H1 (cell line): ENCODE results near the gene RPS13. TPM values are rescaled to one million over a fixed set of nuclear protein-coding genes. Genes with fewer than 3 reads are reported as not detected.

Experiments used
- CHD2 ChIP-seq: IDR thresholded peaks from 2 replicates; pipeline ENCODE4 v1.6.1; 2012; ENCODE audit warnings: low read length, improper control_type of control experiment
- CTCF ChIP-seq, 3 experiments: IDR thresholded peaks; 1 replicate in 2 of 3; 2 replicates in 1 of 3; pipeline versions ENCODE4 v1.5.1 to v1.6.1; 2011; ENCODE audit warnings: low read length in 3 of 3, mild to moderate bottlenecking in 3 of 3, inconsistent platforms in 2 of 3, low read depth in 1 of 3, moderate library complexity in 1 of 3; ENCODE audit not compliant: insufficient read depth in 1 of 3; ENCODE audit errors: control extremely low read depth in 1 of 3
- EZH2 ChIP-seq: fragments of 200-600 bp; sonication (generic); IDR thresholded peaks from 2 replicates; pipeline ENCODE4 v1.7.1; 2012; ENCODE audit warnings: low read depth, mild to moderate bottlenecking, moderate library complexity, low read length, inconsistent platforms; ENCODE audit not compliant: severe bottlenecking
- polyA plus RNA-seq, 7 experiments: library from polyadenylated mRNA; depleted of rRNA in 3 of 7; stranded (reverse) in 5 of 7; unstranded in 2 of 7; fragments of >200 nt in 5 of 7; fragments of 200-250 nt in 2 of 7; gene quantifications; 1 replicate in 5 of 7; 2 replicates in 1 of 7; 4 replicates in 1 of 7; pipeline versions ENCODE4 v1.2.1 to v1.2.3, GENCODE V29; 2011 to 2013; ENCODE audit warnings: missing spikeins in 2 of 7, mixed read lengths in 2 of 7
- total RNA-seq: library from RNA; stranded (reverse); fragmentation: NEBNext Ultra II Directional; extraction: Animal tissue kit (Norgen Biotek cat#: 25700); gene quantifications from 2 replicates; pipeline ENCODE4 v1.2.1, GENCODE V29; 2021
- TF ChIP-seq, protein P1 (sequence below): fragments of 300-600 bp; sonication (generic); IDR thresholded peaks from 2 replicates; pipeline ENCODE4 v1.7.1; 2012; ENCODE audit warnings: low read length, moderate library complexity, mild to moderate bottlenecking, inconsistent platforms; ENCODE audit not compliant: insufficient replicate concordance

The RPS13 gene
- total and polyA plus RNA-seq, 2 of the 8 experiments (the other 6 are each of a cell fraction or from before 2014, with no cell fraction given), result 1,336 to 2,270 TPM

- TF ChIP-seq, protein P1, sequence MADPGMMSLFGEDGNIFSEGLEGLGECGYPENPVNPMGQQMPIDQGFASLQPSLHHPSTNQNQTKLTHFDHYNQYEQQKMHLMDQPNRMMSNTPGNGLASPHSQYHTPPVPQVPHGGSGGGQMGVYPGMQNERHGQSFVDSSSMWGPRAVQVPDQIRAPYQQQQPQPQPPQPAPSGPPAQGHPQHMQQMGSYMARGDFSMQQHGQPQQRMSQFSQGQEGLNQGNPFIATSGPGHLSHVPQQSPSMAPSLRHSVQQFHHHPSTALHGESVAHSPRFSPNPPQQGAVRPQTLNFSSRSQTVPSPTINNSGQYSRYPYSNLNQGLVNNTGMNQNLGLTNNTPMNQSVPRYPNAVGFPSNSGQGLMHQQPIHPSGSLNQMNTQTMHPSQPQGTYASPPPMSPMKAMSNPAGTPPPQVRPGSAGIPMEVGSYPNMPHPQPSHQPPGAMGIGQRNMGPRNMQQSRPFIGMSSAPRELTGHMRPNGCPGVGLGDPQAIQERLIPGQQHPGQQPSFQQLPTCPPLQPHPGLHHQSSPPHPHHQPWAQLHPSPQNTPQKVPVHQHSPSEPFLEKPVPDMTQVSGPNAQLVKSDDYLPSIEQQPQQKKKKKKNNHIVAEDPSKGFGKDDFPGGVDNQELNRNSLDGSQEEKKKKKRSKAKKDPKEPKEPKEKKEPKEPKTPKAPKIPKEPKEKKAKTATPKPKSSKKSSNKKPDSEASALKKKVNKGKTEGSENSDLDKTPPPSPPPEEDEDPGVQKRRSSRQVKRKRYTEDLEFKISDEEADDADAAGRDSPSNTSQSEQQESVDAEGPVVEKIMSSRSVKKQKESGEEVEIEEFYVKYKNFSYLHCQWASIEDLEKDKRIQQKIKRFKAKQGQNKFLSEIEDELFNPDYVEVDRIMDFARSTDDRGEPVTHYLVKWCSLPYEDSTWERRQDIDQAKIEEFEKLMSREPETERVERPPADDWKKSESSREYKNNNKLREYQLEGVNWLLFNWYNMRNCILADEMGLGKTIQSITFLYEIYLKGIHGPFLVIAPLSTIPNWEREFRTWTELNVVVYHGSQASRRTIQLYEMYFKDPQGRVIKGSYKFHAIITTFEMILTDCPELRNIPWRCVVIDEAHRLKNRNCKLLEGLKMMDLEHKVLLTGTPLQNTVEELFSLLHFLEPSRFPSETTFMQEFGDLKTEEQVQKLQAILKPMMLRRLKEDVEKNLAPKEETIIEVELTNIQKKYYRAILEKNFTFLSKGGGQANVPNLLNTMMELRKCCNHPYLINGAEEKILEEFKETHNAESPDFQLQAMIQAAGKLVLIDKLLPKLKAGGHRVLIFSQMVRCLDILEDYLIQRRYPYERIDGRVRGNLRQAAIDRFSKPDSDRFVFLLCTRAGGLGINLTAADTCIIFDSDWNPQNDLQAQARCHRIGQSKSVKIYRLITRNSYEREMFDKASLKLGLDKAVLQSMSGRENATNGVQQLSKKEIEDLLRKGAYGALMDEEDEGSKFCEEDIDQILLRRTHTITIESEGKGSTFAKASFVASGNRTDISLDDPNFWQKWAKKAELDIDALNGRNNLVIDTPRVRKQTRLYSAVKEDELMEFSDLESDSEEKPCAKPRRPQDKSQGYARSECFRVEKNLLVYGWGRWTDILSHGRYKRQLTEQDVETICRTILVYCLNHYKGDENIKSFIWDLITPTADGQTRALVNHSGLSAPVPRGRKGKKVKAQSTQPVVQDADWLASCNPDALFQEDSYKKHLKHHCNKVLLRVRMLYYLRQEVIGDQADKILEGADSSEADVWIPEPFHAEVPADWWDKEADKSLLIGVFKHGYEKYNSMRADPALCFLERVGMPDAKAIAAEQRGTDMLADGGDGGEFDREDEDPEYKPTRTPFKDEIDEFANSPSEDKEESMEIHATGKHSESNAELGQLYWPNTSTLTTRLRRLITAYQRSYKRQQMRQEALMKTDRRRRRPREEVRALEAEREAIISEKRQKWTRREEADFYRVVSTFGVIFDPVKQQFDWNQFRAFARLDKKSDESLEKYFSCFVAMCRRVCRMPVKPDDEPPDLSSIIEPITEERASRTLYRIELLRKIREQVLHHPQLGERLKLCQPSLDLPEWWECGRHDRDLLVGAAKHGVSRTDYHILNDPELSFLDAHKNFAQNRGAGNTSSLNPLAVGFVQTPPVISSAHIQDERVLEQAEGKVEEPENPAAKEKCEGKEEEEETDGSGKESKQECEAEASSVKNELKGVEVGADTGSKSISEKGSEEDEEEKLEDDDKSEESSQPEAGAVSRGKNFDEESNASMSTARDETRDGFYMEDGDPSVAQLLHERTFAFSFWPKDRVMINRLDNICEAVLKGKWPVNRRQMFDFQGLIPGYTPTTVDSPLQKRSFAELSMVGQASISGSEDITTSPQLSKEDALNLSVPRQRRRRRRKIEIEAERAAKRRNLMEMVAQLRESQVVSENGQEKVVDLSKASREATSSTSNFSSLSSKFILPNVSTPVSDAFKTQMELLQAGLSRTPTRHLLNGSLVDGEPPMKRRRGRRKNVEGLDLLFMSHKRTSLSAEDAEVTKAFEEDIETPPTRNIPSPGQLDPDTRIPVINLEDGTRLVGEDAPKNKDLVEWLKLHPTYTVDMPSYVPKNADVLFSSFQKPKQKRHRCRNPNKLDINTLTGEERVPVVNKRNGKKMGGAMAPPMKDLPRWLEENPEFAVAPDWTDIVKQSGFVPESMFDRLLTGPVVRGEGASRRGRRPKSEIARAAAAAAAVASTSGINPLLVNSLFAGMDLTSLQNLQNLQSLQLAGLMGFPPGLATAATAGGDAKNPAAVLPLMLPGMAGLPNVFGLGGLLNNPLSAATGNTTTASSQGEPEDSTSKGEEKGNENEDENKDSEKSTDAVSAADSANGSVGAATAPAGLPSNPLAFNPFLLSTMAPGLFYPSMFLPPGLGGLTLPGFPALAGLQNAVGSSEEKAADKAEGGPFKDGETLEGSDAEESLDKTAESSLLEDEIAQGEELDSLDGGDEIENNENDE, result no peak
- peak; percentile 9 to 72 (median 55) for TF ChIP-seq CTCF (IDR thresholded peaks at IDR 0.05; ENCODE audit: control extremely low read depth in 1 of 3, insufficient read depth in 1 of 3, low read depth in 1 of 3, low read length in 3 of 3)
- no peak for TF ChIP-seq CHD2
- TF ChIP-seq EZH2, result no peak
Measured at GRCh38 chr11:17036666-17037658, 40.5 kb downstream of the RPS13 start (continued).
